Hepatocyte (in vitro differentiated cells): Measurements from ENCODE around the gene HOXD10.

ENCODE experiments used
- EZH2phosphoT487 ChIP-seq: fragments of 200-600 bp; sonication (generic); IDR thresholded peaks from one replicate; pipeline ENCODE4 v1.6.1; 2018; ENCODE audit warnings: antibody characterized with exemption, mild to moderate bottlenecking, low read depth, moderate library complexity; ENCODE audit not compliant: unreplicated experiment, severe bottlenecking
- TF ChIP-seq, protein P1 (sequence below): fragments of 200-600 bp; sonication (generic); IDR thresholded peaks from 2 replicates; pipeline ENCODE4 v1.5.1; 2016; ENCODE audit warnings: antibody characterized with exemption, mild to moderate bottlenecking; ENCODE audit not compliant: poor library complexity

DNA sequence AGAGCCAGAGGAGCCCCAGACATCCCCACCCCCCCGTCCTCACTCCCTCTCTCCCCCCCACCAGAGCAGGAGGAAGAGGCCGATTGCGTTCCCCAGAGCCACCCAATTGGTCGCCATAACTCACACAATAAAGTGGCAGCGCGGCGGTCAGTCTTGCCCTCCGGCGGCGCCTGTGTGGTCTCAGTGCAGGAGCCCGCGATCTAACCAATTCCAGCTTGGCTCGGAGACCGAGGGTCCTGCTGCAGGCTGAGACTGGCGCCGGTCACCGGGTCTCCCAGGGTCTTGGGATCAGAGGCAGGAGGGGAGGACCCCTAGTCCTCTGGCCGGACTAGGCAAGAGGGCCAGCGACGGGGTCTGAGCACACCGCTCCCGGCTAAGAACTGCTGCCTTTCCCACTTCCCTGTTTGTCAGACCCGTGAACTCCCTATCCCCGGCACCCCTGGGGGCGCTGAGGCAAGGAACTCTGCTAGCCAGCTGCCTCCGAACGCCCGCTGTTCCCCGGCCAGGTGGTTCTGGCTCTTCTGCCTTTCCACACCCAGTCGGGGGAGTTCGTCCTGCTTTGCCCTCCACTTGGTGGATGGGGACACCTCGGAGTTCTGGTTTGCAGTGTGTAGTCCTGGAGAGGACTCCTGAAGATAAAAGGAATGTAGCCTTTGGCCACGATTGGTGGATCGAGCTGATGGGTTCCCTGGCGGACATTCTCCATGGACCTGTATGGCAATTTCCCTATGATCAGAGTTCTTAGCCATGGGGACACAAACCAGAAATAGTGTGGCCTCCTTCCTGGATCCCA, 18.0 kb upstream of the HOXD10 start:
- TF ChIP-seq, protein P1, sequence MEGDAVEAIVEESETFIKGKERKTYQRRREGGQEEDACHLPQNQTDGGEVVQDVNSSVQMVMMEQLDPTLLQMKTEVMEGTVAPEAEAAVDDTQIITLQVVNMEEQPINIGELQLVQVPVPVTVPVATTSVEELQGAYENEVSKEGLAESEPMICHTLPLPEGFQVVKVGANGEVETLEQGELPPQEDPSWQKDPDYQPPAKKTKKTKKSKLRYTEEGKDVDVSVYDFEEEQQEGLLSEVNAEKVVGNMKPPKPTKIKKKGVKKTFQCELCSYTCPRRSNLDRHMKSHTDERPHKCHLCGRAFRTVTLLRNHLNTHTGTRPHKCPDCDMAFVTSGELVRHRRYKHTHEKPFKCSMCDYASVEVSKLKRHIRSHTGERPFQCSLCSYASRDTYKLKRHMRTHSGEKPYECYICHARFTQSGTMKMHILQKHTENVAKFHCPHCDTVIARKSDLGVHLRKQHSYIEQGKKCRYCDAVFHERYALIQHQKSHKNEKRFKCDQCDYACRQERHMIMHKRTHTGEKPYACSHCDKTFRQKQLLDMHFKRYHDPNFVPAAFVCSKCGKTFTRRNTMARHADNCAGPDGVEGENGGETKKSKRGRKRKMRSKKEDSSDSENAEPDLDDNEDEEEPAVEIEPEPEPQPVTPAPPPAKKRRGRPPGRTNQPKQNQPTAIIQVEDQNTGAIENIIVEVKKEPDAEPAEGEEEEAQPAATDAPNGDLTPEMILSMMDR = no peak
- TF ChIP-seq EZH2phosphoT487 = no peak
